Common myeloid progenitor, CD34-positive (primary cell): Measurements from ENCODE around the gene PAPPA2.

ENCODE experiments used
- CTCF ChIA-PET: fragments of 350-600 bp; sonication (Branson Sonifier 250); formaldehyde crosslinking; loops from one replicate; lab custom pipeline; 2021; ENCODE audit warnings: antibody characterized with exemption; lab: Charles Lee
- POLR2A ChIA-PET: fragments of 350-600 bp; sonication (Branson Sonifier 250); formaldehyde crosslinking; loops from one replicate; lab custom pipeline; 2021; ENCODE audit warnings: antibody characterized with exemption; lab: Charles Lee
- DNase-seq, 3 donors: peaks; one replicate each; pipeline versions ENCODE4 v3.0.0 to v3.0.0-alpha.2; 2013
- H3K27ac ChIP-seq, 2 experiments: 1 replicate in 1 of 2; 2 replicates in 1 of 2; pipeline ENCODE4 v1.7.0; 2013; ENCODE audit warnings: inconsistent platforms in 2 of 2, low read length in 2 of 2, mild to moderate bottlenecking in 2 of 2, low read depth in 1 of 2, moderate library complexity in 1 of 2; ENCODE audit not compliant: severe bottlenecking in 2 of 2, insufficient read depth in 1 of 2, poor library complexity in 1 of 2
- H3K27me3 ChIP-seq, 5 experiments: replicated peaks in 2 of 5; 1 replicate in 3 of 5; 2 replicates in 2 of 5; pipeline versions ENCODE4 v1.6.1 to v1.7.0; 2013; ENCODE audit warnings: low read length in 4 of 5, mild to moderate bottlenecking in 2 of 5, moderate library complexity in 2 of 5, inconsistent platforms in 1 of 5; ENCODE audit not compliant: insufficient read depth in 5 of 5, control insufficient read depth in 4 of 5
- H3K36me3 ChIP-seq, 4 experiments: 1 replicate in 2 of 4; 2 replicates in 2 of 4; pipeline versions ENCODE4 v1.6.1 to v1.7.0; 2013; ENCODE audit warnings: low read length in 3 of 4, control low read depth in 1 of 4, mild to moderate bottlenecking in 1 of 4; ENCODE audit not compliant: control insufficient read depth in 4 of 4, insufficient read depth in 4 of 4
- H3K4me1 ChIP-seq, 4 experiments: 1 replicate in 3 of 4; 2 replicates in 1 of 4; pipeline versions ENCODE4 v1.6.1 to v1.7.1; 2013; ENCODE audit warnings: low read length in 3 of 4, mild to moderate bottlenecking in 3 of 4, control low read depth in 1 of 4, inconsistent platforms in 1 of 4, moderate library complexity in 1 of 4; ENCODE audit not compliant: control insufficient read depth in 4 of 4, insufficient read depth in 4 of 4; ENCODE audit errors: control extremely low read depth in 1 of 4
- H3K4me3 ChIP-seq, 7 experiments: 1 replicate in 4 of 7; 2 replicates in 3 of 7; pipeline versions ENCODE4 v1.5.1 to v1.7.0; 2013; ENCODE audit warnings: mild to moderate bottlenecking in 7 of 7, low read length in 6 of 7, moderate library complexity in 6 of 7, inconsistent platforms in 2 of 7, low read depth in 2 of 7, control low read depth in 1 of 7; ENCODE audit not compliant: insufficient read depth in 4 of 7, control insufficient read depth in 1 of 7; ENCODE audit errors: extremely low read depth in 1 of 7
- H3K9me3 ChIP-seq, 5 experiments: 1 replicate in 4 of 5; 2 replicates in 1 of 5; pipeline versions ENCODE4 v1.6.1 to v1.7.1; 2013; ENCODE audit warnings: low read length in 4 of 5, mild to moderate bottlenecking in 2 of 5, inconsistent platforms in 1 of 5, low read depth in 1 of 5, moderate library complexity in 1 of 5; ENCODE audit not compliant: control insufficient read depth in 4 of 5, insufficient read depth in 2 of 5; ENCODE audit errors: control extremely low read depth in 1 of 5
- WGBS: methylation state at CpG from one replicate; pipeline ENCODE4 v1.1.5; 2013; ENCODE audit not compliant: insufficient coverage; 5-methylcytosine and 5-hydroxymethylcytosine counted together

The PAPPA2 gene

GRCh38 chr1:176643536-176643935 lies 180.6 kb downstream of the PAPPA2 start:
- Histone ChIP-seq H3K27ac (no peak overlapping the region), H3K4me3 (no peak overlapping the region), H3K9me3 (peaks cover 0 to under 1% (median 0%) of the 10 kb centered on the region in 5 experiments), H3K27me3 (no peaks in the 10 kb centered on the region), H3K4me1 (no peaks in the 10 kb centered on the region), H3K36me3 (no peaks in the 10 kb centered on the region)
- WGBS: 100% methylated on average over 3 of the region's 3 CpGs
- ChIA-PET POLR2A (interaction anchor here (0.7 kb wide), 1 partner anchor 24 kb away, joined by 5 read pairs; no protein-coding TSS in a partner anchor), CTCF (no interaction called here)
- no peak for DNase-seq

GRCh38 chr1:176648556-176648955 lies 185.6 kb downstream of the PAPPA2 start:
- 100% methylated on average over 1 of the region's 1 CpG for WGBS
- DNase-seq: no peak
- peaks cover 0 to 6% (median 0%) of the 10 kb centered on the region in 5 experiments for H3K9me3 ChIP-seq
- H3K36me3 ChIP-seq: no peaks in the 10 kb centered on the region
- no peak overlapping the region for H3K4me3 ChIP-seq
- POLR2A ChIA-PET: no interaction called here
- CTCF ChIA-PET: no interaction called here
- no peaks in the 10 kb centered on the region for H3K4me1 ChIP-seq
- H3K27ac ChIP-seq: no peak overlapping the region
- no peaks in the 10 kb centered on the region for H3K27me3 ChIP-seq

GRCh38 chr1:176656257-176656995 lies 193.5 kb downstream of the PAPPA2 start:
- Histone ChIP-seq H3K36me3 (no peaks in the 10 kb centered on the region), H3K27me3 (no peaks in the 10 kb centered on the region), H3K4me1 (no peaks in the 10 kb centered on the region), H3K4me3 (no peak overlapping the region), H3K27ac (no peak overlapping the region), H3K9me3 (peaks cover 0 to 4% (median 0%) of the 10 kb centered on the region in 5 experiments)
- no CpG with 5 or more reads among the region's 3 CpGs for WGBS
- ChIA-PET POLR2A (no interaction called here), CTCF (no interaction called here)
- no peak for DNase-seq

GRCh38 chr1:176669782-176670181 lies 206.8 kb downstream of the PAPPA2 start:
- H3K4me3 ChIP-seq: no peak overlapping the region
- H3K27me3 ChIP-seq: no peaks in the 10 kb centered on the region
- WGBS: 79% methylated on average over 2 of the region's 2 CpGs
- CTCF ChIA-PET: interaction anchor here (0.5 kb wide), 1 partner anchor 20 kb away, joined by 4 read pairs; no protein-coding TSS in a partner anchor
- no peak for DNase-seq
- POLR2A ChIA-PET: no interaction called here
- H3K36me3 ChIP-seq: no peaks in the 10 kb centered on the region
- no peak overlapping the region for H3K27ac ChIP-seq
- no peaks in the 10 kb centered on the region for H3K9me3 ChIP-seq
- H3K4me1 ChIP-seq: no peaks in the 10 kb centered on the region

GRCh38 chr1:176670853-176671252 lies 207.9 kb downstream of the PAPPA2 start:
- ChIA-PET POLR2A (no interaction called here), CTCF (no interaction called here)
- 88% methylated on average over 3 of the region's 3 CpGs for WGBS
- no peak overlapping the region for H3K4me3 ChIP-seq
- H3K9me3 ChIP-seq: no peaks in the 10 kb centered on the region
- no peaks in the 10 kb centered on the region for H3K36me3 ChIP-seq
- DNase-seq: no peak
- no peaks in the 10 kb centered on the region for H3K4me1 ChIP-seq
- H3K27ac ChIP-seq: no peak overlapping the region
- no peaks in the 10 kb centered on the region for H3K27me3 ChIP-seq

- no peaks in the 10 kb centered on the region for H3K36me3 ChIP-seq
- 80% methylated on average over 1 of the region's 3 CpGs for WGBS
- H3K27ac ChIP-seq: no peak overlapping the region
- no peak overlapping the region for H3K4me3 ChIP-seq
- no peaks in the 10 kb centered on the region for H3K4me1 ChIP-seq
- no peaks in the 10 kb centered on the region for H3K9me3 ChIP-seq
- CTCF ChIA-PET: interaction anchor here (1.1 to 2.2 kb wide), 2 partner anchors 9 to 124 kb away, joined by 3 to 5 read pairs; no protein-coding TSS in a partner anchor
- no peak for DNase-seq
- POLR2A ChIA-PET: no interaction called here
- no peaks in the 10 kb centered on the region for H3K27me3 ChIP-seq
These were observed 220.0 kb downstream of the PAPPA2 start for GRCh38 chr1:176682830-176683535.
